B cell (primary cell): ENCODE measurements around the gene SGCD. TPM values are rescaled to one million over a fixed set of nuclear protein-coding genes. Genes with fewer than 3 reads are reported as not detected.

ENCODE experiments used
- ATAC-seq: fragments of 200-7000 bp; cut with Tn5 transposase; one replicate; pipeline ENCODE4 v1.10.0; 2021; ENCODE audit warnings: low read depth, mild to moderate bottlenecking, moderate number of reproducible peaks, moderate library complexity
- CTCF ChIA-PET: fragments of 350-600 bp; sonication (Branson Sonifier 250); formaldehyde crosslinking; loops from one replicate; lab custom pipeline; 2021; ENCODE audit warnings: antibody characterized with exemption, inconsistent platforms; lab: Charles Lee
- POLR2A ChIA-PET: fragments of 350-600 bp; sonication (Branson Sonifier 250); formaldehyde crosslinking; loops from one replicate; lab custom pipeline; 2021; ENCODE audit warnings: antibody characterized with exemption; lab: Charles Lee
- DNase-seq: peaks from one replicate; pipeline ENCODE4 v3.0.0; 2013
- H2AFZ ChIP-seq: 2 replicates; pipeline ENCODE4 v1.6.1; 2012; ENCODE audit warnings: mild to moderate bottlenecking, low read depth, low read length; ENCODE audit not compliant: insufficient read depth, poor library complexity, severe bottlenecking
- H3K27ac ChIP-seq, 2 donors: 1 replicate in 1 of 2; 2 replicates in 1 of 2; pipeline ENCODE4 v1.5.1; 2012 to 2013; ENCODE audit warnings: low read length in 2 of 2, mild to moderate bottlenecking in 2 of 2, moderate library complexity in 1 of 2
- H3K27me3 ChIP-seq, 4 experiments: fragments of 200-600 bp in 1 of 4; sonication (generic) in 1 of 4; replicated peaks in 1 of 4; 1 replicate in 2 of 4; 2 replicates in 2 of 4; pipeline versions ENCODE4 v1.6.1 to v1.7.0; 2013 to 2016; ENCODE audit warnings: low read length in 3 of 4, mild to moderate bottlenecking in 2 of 4, mixed read lengths in 1 of 4, moderate library complexity in 1 of 4; ENCODE audit not compliant: insufficient read depth in 4 of 4, control insufficient read depth in 3 of 4; ENCODE audit errors: control extremely low read depth in 1 of 4
- H3K36me3 ChIP-seq, 2 experiments: replicated peaks in 1 of 2; 1 replicate in 1 of 2; 2 replicates in 1 of 2; pipeline versions ENCODE4 v1.6.1 to v1.7.1; 2013; ENCODE audit warnings: low read length in 1 of 2; ENCODE audit not compliant: insufficient read depth in 2 of 2, control insufficient read depth in 1 of 2; ENCODE audit errors: control extremely low read depth in 1 of 2, extremely low read depth in 1 of 2
- H3K4me1 ChIP-seq, 2 donors: fragments of 200-600 bp in 1 of 2; sonication (generic) in 1 of 2; 1 replicate in 1 of 2; 2 replicates in 1 of 2; pipeline versions ENCODE4 v1.5.1 to v1.6.1; 2013 to 2017; ENCODE audit warnings: low read length in 2 of 2; ENCODE audit not compliant: control insufficient read depth in 2 of 2, insufficient read depth in 2 of 2
- H3K4me2 ChIP-seq: replicated peaks from 2 replicates; pipeline ENCODE3; 2012; ENCODE audit warnings: mild to moderate bottlenecking, low read depth, low read length; ENCODE audit not compliant: poor library complexity, severe bottlenecking
- H3K4me3 ChIP-seq, 5 experiments: fragments of 200-600 bp in 1 of 5; sonication (generic) in 1 of 5; 1 replicate in 3 of 5; 2 replicates in 2 of 5; pipeline versions ENCODE4 v1.5.1 to v1.7.0; 2011 to 2016; ENCODE audit warnings: low read length in 4 of 5, mild to moderate bottlenecking in 4 of 5, low read depth in 2 of 5, control low read depth in 1 of 5, moderate library complexity in 1 of 5; ENCODE audit not compliant: insufficient read depth in 1 of 5; ENCODE audit errors: control extremely low read depth in 1 of 5, extremely low read depth in 1 of 5
- H3K79me2 ChIP-seq: fragments of 200-600 bp; sonication (generic); one replicate; pipeline ENCODE4 v1.6.0; 2016; ENCODE audit warnings: low read length; ENCODE audit not compliant: control insufficient read depth, insufficient read depth
- H3K9ac ChIP-seq: fragments of 200-600 bp; sonication (generic); 2 replicates; pipeline ENCODE4 v1.6.1; 2017; ENCODE audit warnings: mild to moderate bottlenecking, low read length, moderate library complexity
- H3K9me3 ChIP-seq, 3 donors: one replicate each; pipeline versions ENCODE4 v1.6.1 to v1.7.1; 2013; ENCODE audit warnings: low read length in 2 of 3; ENCODE audit not compliant: control insufficient read depth in 2 of 3, insufficient read depth in 1 of 3; ENCODE audit errors: control extremely low read depth in 1 of 3
- H4K20me1 ChIP-seq: 2 replicates; pipeline ENCODE4 v1.6.0; 2012; ENCODE audit warnings: mild to moderate bottlenecking, low read length; ENCODE audit not compliant: insufficient read depth, control insufficient read depth, poor library complexity, severe bottlenecking
- H3K27ac Mint-ChIP-seq: one replicate; pipeline ENCODE4 v1.8.0; 2021; ENCODE audit warnings: mixed read lengths
- H3K27me3 Mint-ChIP-seq: one replicate; pipeline ENCODE4 v1.8.0; 2021; ENCODE audit warnings: mixed read lengths
- H3K4me1 Mint-ChIP-seq: one replicate; pipeline ENCODE4 v1.8.0; 2021; ENCODE audit warnings: mixed read lengths
- H3K4me3 Mint-ChIP-seq: one replicate; pipeline ENCODE4 v1.8.0; 2021; ENCODE audit warnings: mixed read lengths
- H3K9me3 Mint-ChIP-seq: one replicate; pipeline ENCODE4 v1.8.0; 2022; ENCODE audit warnings: mixed read lengths; ENCODE audit not compliant: insufficient read depth
- EZH2 ChIP-seq: IDR thresholded peaks from 2 replicates; pipeline ENCODE4 v1.6.1; 2012; ENCODE audit warnings: borderline replicate concordance, low read depth, mild to moderate bottlenecking, moderate library complexity, low read length; ENCODE audit not compliant: insufficient read depth, poor library complexity, severe bottlenecking
- WGBS: methylation state at CpG from one replicate; pipeline ENCODE4 v1.1.5; 2013; ENCODE audit warnings: missing lambda C conversion rate; ENCODE audit not compliant: insufficient coverage; 5-methylcytosine and 5-hydroxymethylcytosine counted together
- intact Hi-C: fragments of 100-400 bp; cut with micrococcal nuclease; formaldehyde crosslinking; loops from one replicate; pipeline ENCODE4 v1.10.0; 2022
- polyA plus RNA-seq: library from polyadenylated mRNA; depleted of rRNA; stranded (reverse); fragments of >200 nt; gene quantifications from 2 replicates; pipeline ENCODE4 v1.2.3, GENCODE V29; 2012
- total RNA-seq, 2 donors: library from RNA; stranded (reverse); fragments of 120-200 nt in 1 of 2; gene quantifications; 1 replicate in 1 of 2; 2 replicates in 1 of 2; pipeline versions ENCODE4 v1.2.3 to v1.2.4, GENCODE V29; 2013 to 2022
- TF ChIP-seq, protein P1 (sequence below): fragments of 200-600 bp; IDR thresholded peaks from one replicate; pipeline ENCODE4 v1.8.0; 2022; ENCODE audit warnings: antibody characterized with exemption, mild to moderate bottlenecking

Gene SGCD
- total and polyA plus RNA-seq, 2 donors (not counting 1 experiment from before 2014, with no cell fraction given), result not detected

- H3K27me3 ChIP-seq, result no peaks in the 10 kb centered on the region
- no peaks in the 10 kb centered on the region for H3K27me3 Mint-ChIP-seq
- no peak overlapping the region for H3K4me3 ChIP-seq
- H3K27ac ChIP-seq, result no peak overlapping the region
- H2AFZ ChIP-seq, result no peak overlapping the region
- no peaks in the 10 kb centered on the region for H4K20me1 ChIP-seq
- ChIA-PET POLR2A (no interaction called here), CTCF (no interaction called here)
- H3K9ac ChIP-seq, result no peak overlapping the region
- no peak overlapping the region for H3K4me2 ChIP-seq
- no peak overlapping the region for H3K27ac Mint-ChIP-seq
- H3K9me3 Mint-ChIP-seq, result no peaks in the 10 kb centered on the region
- H3K4me1 ChIP-seq, result no peaks in the 10 kb centered on the region
- no peaks in the 10 kb centered on the region for H3K79me2 ChIP-seq
- intact Hi-C loops, result no loop called here
- TF ChIP-seq, protein P1, sequence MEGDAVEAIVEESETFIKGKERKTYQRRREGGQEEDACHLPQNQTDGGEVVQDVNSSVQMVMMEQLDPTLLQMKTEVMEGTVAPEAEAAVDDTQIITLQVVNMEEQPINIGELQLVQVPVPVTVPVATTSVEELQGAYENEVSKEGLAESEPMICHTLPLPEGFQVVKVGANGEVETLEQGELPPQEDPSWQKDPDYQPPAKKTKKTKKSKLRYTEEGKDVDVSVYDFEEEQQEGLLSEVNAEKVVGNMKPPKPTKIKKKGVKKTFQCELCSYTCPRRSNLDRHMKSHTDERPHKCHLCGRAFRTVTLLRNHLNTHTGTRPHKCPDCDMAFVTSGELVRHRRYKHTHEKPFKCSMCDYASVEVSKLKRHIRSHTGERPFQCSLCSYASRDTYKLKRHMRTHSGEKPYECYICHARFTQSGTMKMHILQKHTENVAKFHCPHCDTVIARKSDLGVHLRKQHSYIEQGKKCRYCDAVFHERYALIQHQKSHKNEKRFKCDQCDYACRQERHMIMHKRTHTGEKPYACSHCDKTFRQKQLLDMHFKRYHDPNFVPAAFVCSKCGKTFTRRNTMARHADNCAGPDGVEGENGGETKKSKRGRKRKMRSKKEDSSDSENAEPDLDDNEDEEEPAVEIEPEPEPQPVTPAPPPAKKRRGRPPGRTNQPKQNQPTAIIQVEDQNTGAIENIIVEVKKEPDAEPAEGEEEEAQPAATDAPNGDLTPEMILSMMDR, result no peak
- no peak for TF ChIP-seq EZH2
- no peaks in the 10 kb centered on the region for H3K4me1 Mint-ChIP-seq
- 71% methylated on average over 1 of the region's 4 CpGs for WGBS
- no peak overlapping the region for H3K4me3 Mint-ChIP-seq
- no peaks in the 10 kb centered on the region for H3K36me3 ChIP-seq
- DNase-seq, result no peak
- no peaks in the 10 kb centered on the region for H3K9me3 ChIP-seq
- no peak for ATAC-seq
Observed at GRCh38 chr5:156351423-156351822, 24.5 kb downstream of the SGCD start.

- ATAC-seq (no peak), DNase-seq (no peak)
- no peak for TF ChIP-seq EZH2
- TF ChIP-seq, protein P1, result no peak
- POLR2A ChIA-PET, result no interaction called here
- Mint-ChIP-seq H3K9me3 (no peaks in the 10 kb centered on the region), H3K4me3 (no peak overlapping the region), H3K4me1 (no peaks in the 10 kb centered on the region), H3K27me3 (no peaks in the 10 kb centered on the region), H3K27ac (no peak overlapping the region)
- CTCF ChIA-PET, result no interaction called here
- Histone ChIP-seq H3K4me2 (no peak overlapping the region), H3K9me3 (no peaks in the 10 kb centered on the region), H4K20me1 (no peaks in the 10 kb centered on the region), H3K4me3 (no peak overlapping the region), H3K4me1 (no peaks in the 10 kb centered on the region), H2AFZ (no peak overlapping the region), H3K36me3 (no peaks in the 10 kb centered on the region), H3K27ac (no peak overlapping the region), H3K79me2 (no peaks in the 10 kb centered on the region), H3K27me3 (no peaks in the 10 kb centered on the region), H3K9ac (no peak overlapping the region)
- intact Hi-C loops, result no loop called here
Observed at GRCh38 chr5:156354571-156354970, 27.6 kb downstream of the SGCD start.
